ENCODE data around the gene SERAC1.

- no peak for TF ChIP-seq CTCF (IDR thresholded peaks at IDR 0.05)
- no peak for TF ChIP-seq POLR2A (IDR thresholded peaks at IDR 0.05)
These were observed 14.5 kb downstream of the SERAC1 start for GRCh38 chr6:158153576-158153975.
